NCI-H748 (cell line): ENCODE data around the gene IFT74.

Experiments used
- DNase-seq: peaks from one replicate; lab custom pipeline; 2025; ENCODE audit not compliant: unreplicated experiment; lab: John Stamatoyannopoulos, UW

The IFT74 gene

DNA sequence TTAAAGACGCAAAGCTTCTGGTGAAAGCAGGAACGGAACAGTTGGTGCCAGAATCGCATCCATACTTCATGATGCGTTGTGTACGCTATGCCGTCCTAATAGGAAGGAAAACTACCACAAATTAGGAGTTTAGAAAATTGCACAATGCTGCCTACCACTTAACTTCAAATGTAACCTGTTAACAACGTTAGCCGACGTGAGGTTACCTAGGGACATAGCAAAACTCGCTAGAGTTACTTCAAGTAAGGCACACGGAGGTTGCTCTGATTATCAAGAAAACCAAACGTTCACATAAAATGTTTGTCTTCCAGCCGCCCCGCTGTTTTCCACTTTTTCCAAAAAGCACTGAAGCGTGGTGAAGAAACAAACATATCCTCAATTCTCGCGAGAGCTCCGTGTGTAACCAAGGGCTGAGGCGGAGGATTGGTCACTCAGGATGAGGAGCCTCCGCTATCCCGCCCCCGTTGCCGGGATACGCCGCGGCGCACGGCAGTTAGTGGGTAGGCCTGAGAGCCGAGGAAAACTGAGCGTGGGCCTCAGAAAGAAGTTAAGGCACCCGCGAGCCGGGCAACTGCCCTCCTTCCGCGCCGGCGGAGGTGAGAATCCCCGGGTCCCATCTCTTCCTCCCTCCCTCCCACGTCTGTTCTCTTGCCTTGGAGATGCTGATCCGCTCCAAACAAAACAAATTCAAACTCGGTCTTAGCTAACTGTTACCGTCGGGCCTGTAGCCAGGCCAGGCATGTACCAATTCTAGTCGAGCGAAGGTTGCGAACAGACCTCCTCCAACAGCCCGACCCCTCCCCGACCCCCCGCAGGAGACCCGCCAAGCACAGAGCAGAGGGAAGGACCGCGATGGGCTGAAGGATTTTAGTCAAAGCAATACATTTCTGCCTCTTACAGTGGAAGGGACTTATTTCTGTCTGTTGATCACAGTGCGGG is at the start of gene IFT74:
Gene IFT74 (plus strand): TSS at position 492 of the 939 bp plus-strand sequence. CDS start 5,556 bp downstream, outside the sequence.
- DNase-seq: peak; percentile 99

- DNase-seq: no peak
Observed at GRCh38 chr9:26913138-26913668, 43.0 kb upstream of the IFT74 start.

- no peak for DNase-seq
Observed at GRCh38 chr9:26919698-26920097, 36.5 kb upstream of the IFT74 start.

DNA sequence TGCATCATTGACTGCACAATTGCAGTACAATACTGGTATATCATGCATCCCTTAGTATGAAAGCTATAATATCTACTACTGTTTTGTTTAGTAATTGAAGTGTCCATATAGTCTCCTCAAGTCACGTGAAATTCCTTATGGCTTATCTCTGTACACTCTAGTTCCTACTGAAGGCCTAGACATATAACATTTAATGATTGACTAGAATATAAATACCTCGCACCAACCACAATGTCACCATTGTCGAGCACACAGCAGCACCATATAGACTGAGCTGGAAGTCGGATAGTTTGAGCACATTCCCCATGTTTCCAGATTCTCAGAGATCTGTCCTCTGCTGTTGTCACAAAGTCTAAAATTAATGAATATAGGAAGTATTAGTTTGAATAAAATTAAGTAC is 30.6 kb upstream of the IFT74 start:
- DNase-seq: no peak

DNA sequence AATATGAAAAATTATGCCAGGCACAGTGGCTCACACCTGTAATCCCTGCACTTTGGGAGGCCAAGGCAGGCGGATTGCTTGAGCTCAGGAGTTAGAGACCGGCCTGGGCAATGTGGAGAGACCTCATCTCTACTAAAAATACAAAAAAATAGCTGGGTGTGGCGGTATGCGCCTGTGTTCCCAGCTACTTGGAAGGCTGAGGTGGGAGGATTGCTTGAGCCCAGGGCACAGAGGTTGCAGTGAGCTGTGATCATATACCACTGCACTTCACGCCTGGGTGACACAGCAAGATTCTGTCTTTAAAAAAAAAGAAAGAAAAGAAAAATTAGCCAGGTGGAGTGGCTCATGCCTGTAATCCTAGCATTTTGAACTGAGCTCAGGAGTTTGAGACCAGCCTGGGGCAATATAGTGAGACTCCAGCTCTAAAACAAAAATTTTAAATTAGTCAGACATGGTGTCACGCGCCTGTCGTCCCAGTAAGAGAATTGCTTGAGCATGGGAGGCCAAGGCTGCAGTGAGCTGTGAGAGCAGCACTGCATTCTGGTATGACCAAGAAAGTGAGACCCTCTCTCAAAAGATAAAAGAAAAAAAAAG is 27.2 kb upstream of the IFT74 start:
- DNase-seq: no peak

DNA sequence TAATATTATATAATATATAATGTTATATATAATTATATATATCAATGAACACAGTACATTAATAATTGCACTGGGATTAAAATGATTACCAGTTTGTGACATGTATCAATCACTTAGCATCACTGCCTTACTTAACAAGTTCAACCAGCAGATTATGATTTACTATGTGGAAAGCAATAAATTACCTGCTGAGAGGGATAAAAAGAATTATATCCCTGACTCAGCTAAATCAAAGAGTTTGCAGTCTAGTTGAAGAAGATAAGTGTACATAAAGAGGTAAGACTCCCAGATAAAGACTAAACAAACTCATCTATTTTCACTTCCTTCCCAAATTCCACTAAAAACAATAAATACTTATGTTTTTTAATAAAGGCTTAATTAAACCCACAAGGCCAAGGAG is 20.4 kb upstream of the IFT74 start:
- no peak for DNase-seq

DNA sequence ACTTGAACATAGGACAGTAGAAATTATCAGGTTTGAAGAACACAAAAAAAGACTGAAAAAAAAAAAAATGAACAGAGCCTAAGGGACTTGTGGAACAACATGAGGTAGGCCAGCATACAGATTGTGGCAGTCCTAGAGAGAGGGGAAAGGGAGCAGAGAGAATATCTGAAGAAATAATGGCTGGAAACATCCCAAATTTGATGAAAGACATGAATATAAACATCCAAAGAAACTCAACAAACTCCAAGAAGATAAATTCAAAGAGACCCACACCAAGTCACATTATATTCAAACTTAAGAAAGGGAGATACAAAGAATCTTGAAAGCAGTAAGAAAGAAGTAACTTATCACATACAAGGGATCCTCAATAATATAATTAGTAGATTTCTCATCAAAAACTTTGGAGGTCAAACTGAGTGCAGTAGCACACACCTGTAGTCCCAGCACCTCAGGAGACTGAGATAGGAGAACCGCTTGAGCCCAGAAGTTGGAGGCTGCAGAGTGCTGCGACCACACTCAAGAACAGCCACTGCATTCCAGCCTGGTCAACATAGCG is 18.3 kb upstream of the IFT74 start:
- DNase-seq: no peak

DNA sequence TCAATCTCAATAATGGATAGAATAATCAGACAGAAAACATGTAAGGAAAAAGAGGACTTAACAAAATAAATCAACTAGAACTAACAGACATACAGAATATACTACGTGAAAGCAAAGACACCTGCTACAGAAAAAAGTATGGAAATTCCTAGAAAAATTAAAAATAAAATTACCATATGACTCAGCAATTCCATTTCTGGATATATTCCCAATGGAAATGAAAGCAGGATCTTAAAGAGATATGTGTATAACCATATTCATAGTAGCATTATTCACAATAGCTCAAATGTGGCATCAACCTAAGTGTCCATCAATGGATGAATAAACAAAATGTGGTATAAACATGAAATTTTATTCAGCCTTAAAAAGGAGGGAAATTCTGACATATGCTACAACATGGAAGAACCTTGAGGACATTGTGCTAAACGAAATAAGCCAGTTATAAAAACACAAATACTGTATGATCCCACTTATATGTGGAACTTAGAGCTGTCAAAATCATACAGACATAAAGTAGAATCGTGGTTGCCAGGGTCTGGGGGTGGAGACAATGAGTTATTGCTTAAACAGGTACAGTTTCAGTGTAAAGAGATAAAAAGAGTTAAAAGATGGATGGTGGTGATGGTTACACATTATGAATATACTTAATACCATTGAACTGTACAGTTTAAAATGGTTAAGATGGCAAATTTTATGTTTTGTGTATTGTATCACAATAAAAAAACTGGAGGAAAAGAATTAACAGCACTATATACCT is 16.1 kb upstream of the IFT74 start:
- no peak for DNase-seq

- no peak for DNase-seq
Observed at GRCh38 chr9:26940779-26941178, 15.4 kb upstream of the IFT74 start.

DNA sequence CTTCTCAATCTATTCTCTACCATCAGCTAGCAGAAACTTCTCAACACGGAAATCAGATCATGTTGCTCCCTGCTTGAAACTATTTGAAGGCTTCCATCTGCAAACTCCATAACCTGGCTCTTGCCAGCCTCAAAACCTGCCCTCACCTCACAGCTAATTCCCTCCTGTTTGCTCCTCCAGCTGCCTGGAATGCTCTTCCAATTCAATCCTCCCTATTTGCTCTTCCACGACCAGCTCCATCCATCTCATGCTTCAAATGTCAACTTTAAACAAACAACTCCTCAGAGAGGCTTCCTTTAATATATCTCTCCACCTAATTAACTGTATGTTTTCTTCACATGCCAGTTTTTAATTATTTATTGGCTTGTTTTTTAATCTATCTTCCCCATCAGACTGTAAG is 10.6 kb upstream of the IFT74 start:
- DNase-seq: no peak

- peak; percentile 96 for DNase-seq
Observed at GRCh38 chr9:26946753-26947727, 9.2 kb upstream of the IFT74 start, which contains the start of gene PLAA. PLAA (minus strand) TSS chr9:26947242; CDS start chr9:26947045, 197 bp downstream.

- peak; percentile 34 for DNase-seq
Observed at GRCh38 chr9:26947736-26948135, 8.5 kb upstream of the IFT74 start.

GRCh38 chr9:26949637-26950069 is 6.6 kb upstream of the IFT74 start:
- DNase-seq: no peak

DNA sequence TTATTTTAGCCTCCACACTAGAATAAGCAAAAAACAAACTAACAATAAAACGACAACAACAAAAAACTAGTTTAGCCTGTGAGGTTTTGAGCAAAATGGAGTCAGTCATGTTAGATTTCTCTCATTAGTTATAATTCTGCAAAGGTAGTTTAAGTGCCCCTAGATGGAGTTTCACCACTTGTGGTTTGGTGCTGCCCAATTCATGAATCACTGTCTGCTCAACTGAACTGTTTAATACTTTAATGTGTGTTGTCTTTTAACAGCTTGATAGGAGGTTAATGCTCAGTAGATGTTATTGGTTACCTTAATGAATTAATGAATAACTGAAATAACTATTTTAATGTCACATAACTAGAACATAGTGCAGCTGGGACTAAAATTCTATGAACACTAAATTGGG is 5.7 kb upstream of the IFT74 start:
- DNase-seq: no peak

DNA sequence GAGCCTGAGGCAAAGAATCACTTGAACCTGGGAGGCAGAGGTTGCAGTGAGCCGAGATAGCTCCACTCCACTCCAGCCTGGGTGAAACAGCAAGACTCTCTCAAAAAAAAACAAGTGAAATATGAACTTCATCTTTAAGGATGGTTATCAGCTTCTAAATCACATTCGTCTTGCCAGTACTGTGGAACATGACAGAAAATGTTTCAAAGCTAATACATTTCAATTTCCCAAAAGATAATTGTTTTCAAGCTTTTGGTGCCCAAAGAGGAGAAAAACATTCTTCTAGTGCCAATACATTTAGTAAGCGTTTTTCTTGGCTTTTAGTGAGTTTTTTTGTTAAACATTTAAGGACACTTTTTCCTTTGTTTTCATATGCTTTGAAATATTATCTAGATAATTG is 4.4 kb upstream of the IFT74 start:
- DNase-seq: no peak

DNA sequence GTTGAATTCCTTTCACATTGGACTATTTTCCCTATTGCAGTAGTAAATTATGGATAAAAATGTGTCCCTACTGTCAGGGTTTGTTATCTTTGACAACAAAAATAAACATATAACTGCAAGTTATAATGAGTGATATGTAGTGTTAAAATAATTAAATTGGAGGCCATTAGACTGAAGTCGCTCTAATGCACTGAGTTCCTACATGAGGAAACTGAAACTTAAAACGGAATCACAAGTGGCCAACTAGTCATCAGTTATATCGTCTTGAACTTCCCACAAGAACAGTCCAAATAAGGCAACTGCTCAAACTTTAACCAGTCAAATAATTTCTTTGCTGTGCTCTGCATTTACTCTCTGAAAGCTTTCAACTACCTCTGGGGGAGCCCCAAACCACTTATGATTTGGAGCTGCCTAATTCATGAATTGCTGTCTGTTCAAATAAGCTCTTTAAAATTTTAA is 2.1 kb upstream of the IFT74 start:
- DNase-seq: no peak

DNA sequence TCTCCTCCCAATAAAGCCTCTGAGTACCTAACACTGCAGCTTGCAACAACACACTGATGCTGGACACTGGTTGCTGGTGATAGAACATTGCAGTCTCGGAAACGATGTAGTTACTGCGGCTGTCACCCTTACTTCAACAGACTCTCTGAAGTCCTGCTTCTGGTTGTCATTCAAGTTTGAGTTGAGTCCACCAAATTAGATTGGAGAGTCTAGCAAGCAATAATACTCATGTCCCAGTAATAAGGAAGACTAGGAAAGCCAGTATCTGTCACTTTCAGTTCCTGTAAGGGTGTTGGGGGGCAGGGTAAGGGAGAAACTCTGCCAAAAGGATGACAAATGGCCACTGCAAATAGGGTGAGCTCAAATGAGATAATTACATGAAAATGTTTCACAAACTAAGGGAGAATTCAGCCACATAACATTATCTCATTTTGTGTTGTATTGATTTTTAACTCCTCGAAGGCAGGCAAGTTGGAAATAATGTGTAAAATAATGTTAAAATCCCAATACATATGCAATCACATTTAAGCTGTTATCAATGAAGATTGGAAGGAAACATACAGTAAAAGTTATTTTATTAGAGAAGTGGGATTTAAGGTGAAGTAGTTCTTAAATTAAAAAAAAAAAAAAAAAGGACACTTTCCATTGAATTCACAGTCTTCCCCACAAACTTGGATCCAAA is 849 bp upstream of the IFT74 start:
- DNase-seq: peak; percentile 33

DNA sequence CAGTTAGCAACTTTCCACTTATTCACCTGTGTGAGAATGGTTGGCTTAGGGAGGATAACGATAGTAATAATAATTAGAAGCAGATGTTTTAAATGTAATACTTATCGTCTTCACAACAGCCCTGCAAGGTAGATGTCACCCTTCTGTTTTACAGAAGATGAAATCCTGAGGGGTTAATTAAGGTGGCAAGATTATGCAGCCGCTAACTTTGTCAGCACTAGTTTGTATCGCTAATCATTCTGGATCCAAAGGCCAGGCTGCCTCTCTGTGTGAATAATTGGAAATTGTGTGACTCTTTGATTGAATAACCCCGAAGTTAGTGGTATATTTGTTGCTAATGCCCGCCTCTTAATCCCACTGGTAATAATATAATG is 635 bp downstream of the IFT74 start:
- DNase-seq: peak; percentile 48

DNA sequence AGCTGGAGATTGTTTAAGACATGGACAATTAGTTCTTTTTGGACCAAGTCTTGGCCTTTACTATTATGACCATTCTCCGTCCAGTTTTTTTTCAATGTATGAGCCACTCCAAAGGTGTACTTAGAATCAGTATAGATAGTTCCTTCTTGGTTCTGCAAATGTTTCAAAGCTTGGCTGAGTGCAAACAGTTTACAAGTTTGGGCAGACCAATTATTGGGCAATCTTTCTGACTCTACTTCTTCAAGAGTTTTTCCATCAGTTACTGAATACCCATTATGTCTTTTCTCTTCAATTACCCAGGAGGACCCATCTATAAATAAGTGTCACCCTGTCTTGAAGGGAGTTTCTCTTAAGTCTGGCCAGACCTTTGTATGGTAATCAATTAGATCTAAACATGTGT is 15.5 kb downstream of the IFT74 start:
- no peak for DNase-seq
